Urinary bladder (tissue), 4 donors: ENCODE data around the gene CDK5RAP3. TPM values are rescaled to one million over a fixed set of nuclear protein-coding genes. Genes with fewer than 3 reads are reported as not detected.

Experiments used
- DNase-seq: peaks from one replicate; pipeline ENCODE4 v3.0.0-alpha.2; 2015; ENCODE audit errors: extremely low spot score
- H3K27ac ChIP-seq: one replicate; pipeline ENCODE4 v1.5.1; 2013; ENCODE audit warnings: low read depth, mild to moderate bottlenecking, moderate library complexity
- H3K36me3 ChIP-seq: one replicate; pipeline ENCODE4 v1.6.1; 2013; ENCODE audit warnings: mild to moderate bottlenecking, moderate library complexity; ENCODE audit not compliant: insufficient read depth
- H3K4me1 ChIP-seq: one replicate; pipeline ENCODE4 v1.6.1; 2013; ENCODE audit warnings: mild to moderate bottlenecking, moderate library complexity; ENCODE audit not compliant: insufficient read depth
- H3K4me3 ChIP-seq: one replicate; pipeline ENCODE4 v1.5.1; 2013; ENCODE audit warnings: low read depth, low read length
- WGBS: extraction: QIAGEN DNeasy Blood & Tissue Kit; methylation state at CpG from one replicate; pipeline ENCODE4 v1.1.7; 2013; 5-methylcytosine and 5-hydroxymethylcytosine counted together
- polyA plus RNA-seq: library from polyadenylated mRNA; stranded (reverse); fragments of 200-250 nt; gene quantifications from one replicate; pipeline ENCODE4 v1.2.3, GENCODE V29; 2013
- total RNA-seq: library from RNA; depleted of rRNA; stranded (reverse); fragments of >200 nt; gene quantifications from one replicate; pipeline ENCODE4 v1.2.3, GENCODE V29; 2014
- donor health status: healthy with polysubstance abuse.
- donor health status: healthy.

The CDK5RAP3 gene
- total and polyA plus RNA-seq, 2 donors, result 77.4 to 117 TPM

DNA sequence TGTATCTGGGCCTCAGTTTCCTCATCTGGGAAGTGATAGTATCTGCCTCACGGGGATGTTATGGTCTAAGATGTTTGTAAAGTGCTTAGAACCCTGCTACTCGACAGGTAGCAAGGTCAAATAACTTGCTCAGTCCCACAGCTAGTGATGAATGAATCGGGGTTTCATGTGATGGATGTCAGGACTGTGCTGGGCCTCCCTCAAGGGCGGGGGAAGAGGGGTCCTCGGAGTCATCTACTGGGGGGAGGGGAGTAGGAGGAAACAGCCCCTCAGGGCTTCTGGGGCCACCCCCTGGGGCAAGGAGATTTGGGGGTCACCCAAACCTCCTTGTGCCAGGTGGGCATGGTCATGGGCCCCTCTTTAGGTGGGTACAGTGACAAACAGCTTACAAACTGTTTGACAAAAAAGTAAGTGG is 28.8 kb upstream of the CDK5RAP3 start:
- peak overlapping the region; percentile 63 for H3K4me3 ChIP-seq
- no peak for DNase-seq
- no peaks in the 10 kb centered on the region for H3K36me3 ChIP-seq
- 16% methylated on average over 5 of the region's 5 CpGs for WGBS
- no peak overlapping the region for H3K27ac ChIP-seq
- no peaks in the 10 kb centered on the region for H3K4me1 ChIP-seq

DNA sequence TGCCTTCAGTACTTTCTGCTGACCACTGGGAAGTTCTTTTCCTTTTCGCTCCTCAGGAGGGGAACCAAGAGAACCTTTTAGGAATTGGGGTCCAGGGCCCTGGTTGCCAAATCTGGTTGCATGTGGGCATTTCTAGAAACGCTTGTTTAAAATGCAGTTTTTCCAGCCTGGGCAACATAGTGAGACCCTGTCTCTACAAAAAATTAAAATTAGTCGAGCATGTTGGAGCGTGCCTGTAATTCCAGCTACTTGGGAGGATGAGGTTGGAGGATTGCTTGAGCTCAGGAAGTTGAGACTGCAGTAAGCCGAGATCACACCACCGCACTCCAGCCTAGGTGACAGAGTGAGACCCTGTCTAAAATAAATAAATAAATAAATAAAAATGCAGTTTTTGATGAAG is 28.3 kb upstream of the CDK5RAP3 start:
- WGBS, result 75% methylated on average over 6 of the region's 6 CpGs
- H3K36me3 ChIP-seq, result no peaks in the 10 kb centered on the region
- no peak overlapping the region for H3K4me3 ChIP-seq
- no peak overlapping the region for H3K27ac ChIP-seq
- DNase-seq, result no peak
- no peaks in the 10 kb centered on the region for H3K4me1 ChIP-seq

- Histone ChIP-seq H3K27ac (no peak overlapping the region), H3K36me3 (no peaks in the 10 kb centered on the region), H3K4me1 (no peaks in the 10 kb centered on the region), H3K4me3 (no peak overlapping the region)
- WGBS, result 81% methylated on average over 8 of the region's 8 CpGs
- DNase-seq, result no peak
Measured at GRCh38 chr17:47945080-47945479, 25.8 kb upstream of the CDK5RAP3 start.

- Histone ChIP-seq H3K4me1 (no peaks in the 10 kb centered on the region), H3K27ac (no peak overlapping the region), H3K4me3 (no peak overlapping the region), H3K36me3 (no peaks in the 10 kb centered on the region)
- WGBS, result 86% methylated on average over 10 of the region's 10 CpGs
- no peak for DNase-seq
Measured at GRCh38 chr17:47945529-47946508, 25.1 kb upstream of the CDK5RAP3 start.

GRCh38 chr17:47946516-47946915 is 24.4 kb upstream of the CDK5RAP3 start:
- 92% methylated on average over 6 of the region's 6 CpGs for WGBS
- no peak for DNase-seq
- Histone ChIP-seq H3K4me3 (no peak overlapping the region), H3K27ac (no peak overlapping the region), H3K36me3 (no peaks in the 10 kb centered on the region), H3K4me1 (no peaks in the 10 kb centered on the region)

- Histone ChIP-seq H3K27ac (no peak overlapping the region), H3K4me3 (no peak overlapping the region), H3K4me1 (no peaks in the 10 kb centered on the region), H3K36me3 (no peaks in the 10 kb centered on the region)
- DNase-seq, result no peak
- 31% methylated on average over 2 of the region's 2 CpGs for WGBS
Measured at GRCh38 chr17:47946929-47947397, 23.9 kb upstream of the CDK5RAP3 start.

GRCh38 chr17:47948706-47949196 is 22.2 kb upstream of the CDK5RAP3 start:
- 26% methylated on average over 5 of the region's 5 CpGs for WGBS
- no peaks in the 10 kb centered on the region for H3K36me3 ChIP-seq
- DNase-seq, result no peak
- H3K27ac ChIP-seq, result no peak overlapping the region
- no peak overlapping the region for H3K4me3 ChIP-seq
- no peaks in the 10 kb centered on the region for H3K4me1 ChIP-seq

DNA sequence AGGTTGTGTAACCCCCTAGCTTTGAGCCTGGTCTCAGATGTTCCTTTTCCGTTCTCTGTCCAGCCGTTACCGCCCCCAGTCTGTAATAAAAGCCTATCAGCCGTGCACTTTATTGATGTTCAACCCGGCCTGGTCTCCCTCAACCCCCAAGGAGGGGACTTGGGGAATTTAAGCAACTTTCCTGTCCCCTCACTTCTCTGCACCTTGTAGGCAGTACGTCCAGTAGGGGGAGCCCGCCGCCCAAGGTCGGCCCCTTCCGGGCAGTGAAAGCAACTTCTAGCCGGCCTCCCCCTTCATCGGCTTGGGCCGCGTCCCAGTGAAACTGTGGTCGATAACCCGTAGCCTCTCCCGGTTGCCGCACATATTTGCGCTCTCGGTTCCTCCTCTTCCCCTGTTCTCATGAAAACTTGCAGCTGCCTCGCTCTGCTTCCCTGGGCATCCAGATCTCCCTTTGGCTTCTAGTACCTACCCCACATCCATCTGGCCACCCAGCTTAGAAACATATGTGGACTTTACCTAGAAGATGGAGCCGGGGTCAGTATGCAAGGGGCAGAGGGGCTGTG is 21.6 kb upstream of the CDK5RAP3 start:
- 4% methylated on average over 22 of the region's 22 CpGs for WGBS
- Histone ChIP-seq H3K27ac (no peak overlapping the region), H3K4me3 (no peak overlapping the region), H3K4me1 (no peaks in the 10 kb centered on the region), H3K36me3 (no peaks in the 10 kb centered on the region)
- peak; percentile 25 for DNase-seq

DNA sequence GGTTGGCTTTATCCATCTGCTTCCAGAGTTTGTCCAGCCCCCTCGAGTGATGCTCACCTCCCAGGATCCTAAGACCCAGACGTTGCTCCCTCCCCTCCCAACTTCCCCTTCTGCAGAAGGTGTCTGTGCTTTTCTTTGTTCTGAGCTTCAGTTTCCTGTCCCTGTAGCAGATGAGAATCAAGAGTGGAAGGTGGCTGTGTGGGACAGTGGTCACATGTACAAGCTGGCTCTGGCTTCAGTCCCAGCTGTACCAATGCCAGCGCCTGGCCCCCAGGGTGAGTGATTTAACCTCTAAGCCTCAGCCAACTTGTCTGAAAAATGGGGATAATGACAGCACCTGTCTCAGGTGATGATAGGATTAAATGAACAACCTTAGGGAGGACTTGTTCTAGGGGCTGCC is 21.0 kb upstream of the CDK5RAP3 start:
- 62% methylated on average over 3 of the region's 3 CpGs for WGBS
- Histone ChIP-seq H3K4me1 (no peaks in the 10 kb centered on the region), H3K36me3 (no peaks in the 10 kb centered on the region), H3K4me3 (no peak overlapping the region), H3K27ac (no peak overlapping the region)
- DNase-seq, result no peak

- no peak for DNase-seq
- 91% methylated on average over 4 of the region's 4 CpGs for WGBS
- Histone ChIP-seq H3K36me3 (no peaks in the 10 kb centered on the region), H3K27ac (no peak overlapping the region), H3K4me3 (no peak overlapping the region), H3K4me1 (no peaks in the 10 kb centered on the region)
Measured at GRCh38 chr17:47950448-47950847, 20.5 kb upstream of the CDK5RAP3 start.

GRCh38 chr17:47952171-47953021 is 18.5 kb upstream of the CDK5RAP3 start:
- H3K27ac ChIP-seq, result no peak overlapping the region
- no peak overlapping the region for H3K4me3 ChIP-seq
- H3K4me1 ChIP-seq, result no peaks in the 10 kb centered on the region
- 79% methylated on average over 12 of the region's 12 CpGs for WGBS
- H3K36me3 ChIP-seq, result no peaks in the 10 kb centered on the region
- no peak for DNase-seq

GRCh38 chr17:47953909-47954308 is 17.0 kb upstream of the CDK5RAP3 start:
- Histone ChIP-seq H3K27ac (no peak overlapping the region), H3K4me3 (no peak overlapping the region), H3K4me1 (no peaks in the 10 kb centered on the region)

More at GRCh38 chr17:47953909-47954308, 17.0 kb upstream of the CDK5RAP3 start:
- no peak for DNase-seq
- H3K36me3 ChIP-seq, result no peaks in the 10 kb centered on the region
